Neural progenitor cell (in vitro differentiated cells): ENCODE results near the gene R3HCC1L.

ENCODE experiments used
- EZH2 ChIP-seq: fragments of 200-600 bp; sonication (generic); IDR thresholded peaks from 2 replicates; pipeline ENCODE4 v1.6.1; 2017; ENCODE audit warnings: antibody characterized with exemption, mild to moderate bottlenecking, moderate library complexity
- TF ChIP-seq, protein P1 (sequence below): fragments of 200-600 bp; sonication (generic); IDR thresholded peaks from 2 replicates; pipeline ENCODE4 v1.5.1; 2017; ENCODE audit warnings: antibody characterized with exemption, mild to moderate bottlenecking

GRCh38 chr10:98268694-98269431, 134.4 kb downstream of the R3HCC1L start:
- TF ChIP-seq, protein P1, sequence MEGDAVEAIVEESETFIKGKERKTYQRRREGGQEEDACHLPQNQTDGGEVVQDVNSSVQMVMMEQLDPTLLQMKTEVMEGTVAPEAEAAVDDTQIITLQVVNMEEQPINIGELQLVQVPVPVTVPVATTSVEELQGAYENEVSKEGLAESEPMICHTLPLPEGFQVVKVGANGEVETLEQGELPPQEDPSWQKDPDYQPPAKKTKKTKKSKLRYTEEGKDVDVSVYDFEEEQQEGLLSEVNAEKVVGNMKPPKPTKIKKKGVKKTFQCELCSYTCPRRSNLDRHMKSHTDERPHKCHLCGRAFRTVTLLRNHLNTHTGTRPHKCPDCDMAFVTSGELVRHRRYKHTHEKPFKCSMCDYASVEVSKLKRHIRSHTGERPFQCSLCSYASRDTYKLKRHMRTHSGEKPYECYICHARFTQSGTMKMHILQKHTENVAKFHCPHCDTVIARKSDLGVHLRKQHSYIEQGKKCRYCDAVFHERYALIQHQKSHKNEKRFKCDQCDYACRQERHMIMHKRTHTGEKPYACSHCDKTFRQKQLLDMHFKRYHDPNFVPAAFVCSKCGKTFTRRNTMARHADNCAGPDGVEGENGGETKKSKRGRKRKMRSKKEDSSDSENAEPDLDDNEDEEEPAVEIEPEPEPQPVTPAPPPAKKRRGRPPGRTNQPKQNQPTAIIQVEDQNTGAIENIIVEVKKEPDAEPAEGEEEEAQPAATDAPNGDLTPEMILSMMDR: no peak
- no peak for TF ChIP-seq EZH2
